Measurements from ENCODE around the gene ATP2B3. TPM values are rescaled to one million over a fixed set of nuclear protein-coding genes. Genes with fewer than 3 reads are reported as not detected.

ATP2B3 gene
- total RNA-seq, 4 donors from 2014 or later, result not detected

- Histone ChIP-seq H3K36me3 (no peaks in the 10 kb centered on the region), H3K9me3 (no peaks in the 10 kb centered on the region), H3K4me1 (no peaks in the 10 kb centered on the region), H3K4me3 (no peak overlapping the region), H3K27me3 (no peaks in the 10 kb centered on the region), H3K27ac (no peak overlapping the region)
- DNase-seq, result no peak
- TF ChIP-seq POLR2A (IDR thresholded peaks at IDR 0.05) (no peak), CTCF (IDR thresholded peaks at IDR 0.05 in 4 of 5, conservative IDR thresholded peaks at IDR 0.05 in 1 of 5) (no peak)
- in situ Hi-C loops (cut with MboI; ENCODE audit: low sequenced_read_pairs in 4 of 4) (no loop called here), intact Hi-C loops (cut with DNase I; ENCODE audit: low total_unique reads) (no loop called here)
- no peak for ATAC-seq
Observed at GRCh38 chrX:153485396-153486080, 31.9 kb upstream of the ATP2B3 start.

GRCh38 chrX:153486171-153486570 is 31.3 kb upstream of the ATP2B3 start:
- H3K9me3 ChIP-seq, result no peaks in the 10 kb centered on the region
- in situ Hi-C loops (cut with MboI; ENCODE audit: low sequenced_read_pairs in 4 of 4), result no loop called here
- H3K27me3 ChIP-seq, result no peaks in the 10 kb centered on the region
- DNase-seq (no peak), ATAC-seq (no peak)
- intact Hi-C loops (cut with DNase I; ENCODE audit: low total_unique reads), result no loop called here
- no peak overlapping the region for H3K4me3 ChIP-seq
- no peaks in the 10 kb centered on the region for H3K36me3 ChIP-seq
- TF ChIP-seq CTCF (IDR thresholded peaks at IDR 0.05 in 4 of 5, conservative IDR thresholded peaks at IDR 0.05 in 1 of 5), result no peak
- no peaks in the 10 kb centered on the region for H3K4me1 ChIP-seq
- no peak overlapping the region for H3K27ac ChIP-seq

GRCh38 chrX:153487590-153488071 is 29.8 kb upstream of the ATP2B3 start:
- intact Hi-C loops (cut with DNase I; ENCODE audit: low total_unique reads), result no loop called here
- DNase-seq (no peak), ATAC-seq (no peak)
- no peak for TF ChIP-seq POLR2A (IDR thresholded peaks at IDR 0.05)
- no peak for TF ChIP-seq CTCF (IDR thresholded peaks at IDR 0.05 in 4 of 5, conservative IDR thresholded peaks at IDR 0.05 in 1 of 5)
- no peaks in the 10 kb centered on the region for H3K36me3 ChIP-seq
- in situ Hi-C loops (cut with MboI; ENCODE audit: low sequenced_read_pairs in 4 of 4), result no loop called here
- H3K4me3 ChIP-seq, result no peak overlapping the region
- H3K4me1 ChIP-seq, result no peaks in the 10 kb centered on the region
- no peaks in the 10 kb centered on the region for H3K9me3 ChIP-seq
- H3K27ac ChIP-seq, result no peak overlapping the region
- H3K27me3 ChIP-seq, result no peaks in the 10 kb centered on the region

- no peaks in the 10 kb centered on the region for H3K36me3 ChIP-seq
- DNase-seq (no peak), ATAC-seq (peak in 1 of 2 donors; percentile 18)
- in situ Hi-C loops (cut with MboI; ENCODE audit: low sequenced_read_pairs in 4 of 4), result no loop called here
- H3K4me1 ChIP-seq, result no peaks in the 10 kb centered on the region
- no peak for TF ChIP-seq CTCF (IDR thresholded peaks at IDR 0.05 in 4 of 5, conservative IDR thresholded peaks at IDR 0.05 in 1 of 5)
- intact Hi-C loops (cut with DNase I; ENCODE audit: low total_unique reads), result no loop called here
- H3K9me3 ChIP-seq, result no peaks in the 10 kb centered on the region
- H3K4me3 ChIP-seq, result no peak overlapping the region
- peak overlapping the region in 1 of 4 donors; percentile 38 for H3K27ac ChIP-seq
- H3K27me3 ChIP-seq, result no peaks in the 10 kb centered on the region
Observed at GRCh38 chrX:153488231-153488914, 29.1 kb upstream of the ATP2B3 start.
